GM19035 (cell line): Measurements from ENCODE around the gene CDH23.

Experiments
- ATAC-seq: cut with Tn5 transposase; IDR thresholded peaks from one replicate; pipeline ENCODE4 v1.9.1; 2021; ENCODE audit not compliant: unreplicated experiment

The CDH23 gene

GRCh38 chr10:71818674-71819260 is 422.0 kb downstream of the CDH23 start:
- ATAC-seq = no peak

- no peak for ATAC-seq
These were observed 422.7 kb downstream of the CDH23 start for GRCh38 chr10:71819441-71819861.

GRCh38 chr10:71819985-71820384 is 423.3 kb downstream of the CDH23 start:
- no peak for ATAC-seq

- no peak for ATAC-seq
These were observed 424.2 kb downstream of the CDH23 start for GRCh38 chr10:71820966-71821365.

GRCh38 chr10:71821909-71822763 is 425.4 kb downstream of the CDH23 start:
- ATAC-seq = no peak

GRCh38 chr10:71823356-71823755 is 426.6 kb downstream of the CDH23 start:
- no peak for ATAC-seq

GRCh38 chr10:71824333-71824732 is 427.6 kb downstream of the CDH23 start:
- no peak for ATAC-seq

GRCh38 chr10:71825217-71825616 is 428.5 kb downstream of the CDH23 start:
- ATAC-seq = no peak

- no peak for ATAC-seq
These were observed 431.1 kb downstream of the CDH23 start for GRCh38 chr10:71827852-71828251.

- ATAC-seq = no peak
These were observed 432.0 kb downstream of the CDH23 start for GRCh38 chr10:71828702-71829101.

- no peak for ATAC-seq
These were observed 432.5 kb downstream of the CDH23 start for GRCh38 chr10:71829171-71829570.

GRCh38 chr10:71829896-71830295 is 433.2 kb downstream of the CDH23 start:
- ATAC-seq = no peak

- ATAC-seq = no peak
These were observed 434.0 kb downstream of the CDH23 start for GRCh38 chr10:71830726-71831125.

- no peak for ATAC-seq
These were observed 435.2 kb downstream of the CDH23 start for GRCh38 chr10:71831646-71832552.

GRCh38 chr10:71832967-71833366 is 436.2 kb downstream of the CDH23 start:
- ATAC-seq = no peak

GRCh38 chr10:71833451-71834342 is 437.0 kb downstream of the CDH23 start:
- no peak for ATAC-seq

GRCh38 chr10:71834343-71834674 is 437.6 kb downstream of the CDH23 start:
- no peak for ATAC-seq

GRCh38 chr10:71835671-71836595 is 439.2 kb downstream of the CDH23 start:
- ATAC-seq = peak; percentile 88

- peak; percentile 25 for ATAC-seq
These were observed 439.9 kb downstream of the CDH23 start for GRCh38 chr10:71836596-71836974.
